G401.6 (cell line): ENCODE results near the gene CDK2.
"Not testable (repeated sequence)": the region's sequence is repeated elsewhere in the genome, so short reads cannot be mapped to it uniquely, and the experiment has no call there.

ENCODE experiments used
- FAIRE-seq: peaks from 2 replicates; lab custom pipeline; 2012; peaks lifted over from hg19 to GRCh38; lab: Jason Lieb, UNC

The CDK2 gene

GRCh38 chr12:55938826-55939501 lies 27.7 kb upstream of the CDK2 start:
- FAIRE-seq = no peak

GRCh38 chr12:55940065-55940732 lies 26.4 kb upstream of the CDK2 start:
- FAIRE-seq = peak; percentile 61

DNA sequence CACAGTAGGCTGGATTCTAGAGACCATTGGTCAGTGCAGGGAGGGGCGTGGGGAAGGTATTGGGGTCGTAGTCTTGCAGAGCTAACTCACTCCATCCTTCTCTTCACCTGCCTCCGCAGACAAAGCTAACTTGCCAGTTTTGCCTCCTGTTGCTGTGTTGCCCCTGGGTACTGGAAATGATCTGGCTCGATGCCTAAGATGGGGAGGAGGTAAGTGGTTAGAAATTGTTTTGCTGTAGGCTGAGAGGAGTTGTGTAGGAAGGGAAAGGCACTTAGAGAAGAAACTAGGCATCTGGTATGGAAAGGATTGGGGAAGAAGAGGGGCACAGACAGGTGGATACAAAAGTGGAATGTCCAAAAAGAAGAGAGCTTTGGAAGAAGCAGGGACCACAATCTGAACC lies 24.6 kb upstream of the CDK2 start:
- no peak for FAIRE-seq

DNA sequence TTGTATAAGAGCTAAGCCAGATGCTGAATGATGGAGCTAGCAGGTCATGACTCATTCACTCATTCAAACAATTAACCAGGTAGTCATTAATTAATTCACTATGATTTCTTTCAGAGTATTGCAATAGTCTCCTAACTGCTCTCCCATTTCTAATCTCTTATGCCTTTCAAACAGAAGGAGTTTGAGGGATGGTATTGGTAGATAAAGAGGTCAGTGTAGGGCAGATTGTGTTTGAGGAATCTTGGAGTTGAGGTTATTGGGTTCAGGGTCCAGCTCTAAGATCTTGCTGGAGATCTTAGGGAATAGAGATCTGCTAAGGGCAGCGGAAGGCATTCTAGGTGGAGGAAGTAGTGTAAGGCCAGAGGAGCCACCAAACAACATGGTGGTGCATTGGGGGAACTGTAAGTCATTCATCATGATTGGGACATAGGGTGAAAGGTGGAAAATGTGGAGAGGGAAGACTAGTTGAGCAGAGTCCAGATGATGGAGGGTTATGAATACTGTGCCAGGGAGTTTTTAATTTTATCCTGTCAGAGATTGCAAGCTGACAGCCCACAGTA lies 24.0 kb upstream of the CDK2 start:
- no peak for FAIRE-seq

GRCh38 chr12:55946553-55946952 lies 20.1 kb upstream of the CDK2 start:
- no peak for FAIRE-seq

GRCh38 chr12:55955344-55955743 lies 11.3 kb upstream of the CDK2 start:
- FAIRE-seq = no peak

GRCh38 chr12:55955800-55956508 lies 10.7 kb upstream of the CDK2 start:
- no peak for FAIRE-seq

GRCh38 chr12:55957106-55957859 lies 9.3 kb upstream of the CDK2 start:
- FAIRE-seq = no peak

DNA sequence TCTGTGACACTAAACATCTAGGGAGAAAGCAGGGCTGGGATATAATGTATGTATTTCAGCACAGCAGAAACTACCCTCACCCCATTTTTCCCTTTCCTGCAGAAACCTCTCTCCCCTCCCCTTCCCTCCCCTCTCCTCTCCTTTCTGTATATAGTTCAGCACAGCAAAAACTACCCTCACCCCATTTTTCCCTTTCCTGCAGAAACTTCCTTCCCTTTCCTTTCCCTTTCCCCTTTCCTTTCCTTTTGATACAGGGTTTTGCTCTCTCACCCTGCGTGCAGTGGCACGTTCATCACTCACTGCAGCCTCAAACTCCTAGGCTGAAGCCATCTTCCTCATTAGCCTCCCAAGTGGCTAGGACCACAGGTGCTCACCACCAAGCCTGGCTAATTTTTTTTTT lies 2.9 kb upstream of the CDK2 start:
- no peak for FAIRE-seq

DNA sequence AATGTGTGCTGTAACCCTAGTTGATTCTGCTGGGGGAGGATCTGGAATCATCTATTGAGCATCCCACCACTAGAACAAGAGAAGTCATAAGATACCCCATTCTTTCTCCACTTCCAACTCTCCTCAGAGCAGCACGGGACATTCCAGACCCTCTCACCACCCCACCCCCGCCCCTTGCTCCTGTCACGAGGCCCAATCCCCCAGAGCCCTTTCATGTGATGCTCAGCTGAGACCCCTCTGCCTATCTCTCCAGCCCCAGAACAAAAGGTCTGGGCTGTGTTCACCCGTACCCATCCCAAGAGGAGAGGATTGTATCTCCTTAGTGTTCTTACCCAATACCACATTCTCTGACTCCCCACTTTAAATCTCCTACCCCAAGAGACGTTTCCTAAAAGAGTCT lies 1.4 kb upstream of the CDK2 start:
- no peak for FAIRE-seq

GRCh38 chr12:55965941-55966407 lies 656 bp upstream of the CDK2 start, which contains the start of gene PMEL:
PMEL (minus strand) TSS chr12:55966042; CDS start chr12:55966011, 31 bp downstream.
- FAIRE-seq = no peak

DNA sequence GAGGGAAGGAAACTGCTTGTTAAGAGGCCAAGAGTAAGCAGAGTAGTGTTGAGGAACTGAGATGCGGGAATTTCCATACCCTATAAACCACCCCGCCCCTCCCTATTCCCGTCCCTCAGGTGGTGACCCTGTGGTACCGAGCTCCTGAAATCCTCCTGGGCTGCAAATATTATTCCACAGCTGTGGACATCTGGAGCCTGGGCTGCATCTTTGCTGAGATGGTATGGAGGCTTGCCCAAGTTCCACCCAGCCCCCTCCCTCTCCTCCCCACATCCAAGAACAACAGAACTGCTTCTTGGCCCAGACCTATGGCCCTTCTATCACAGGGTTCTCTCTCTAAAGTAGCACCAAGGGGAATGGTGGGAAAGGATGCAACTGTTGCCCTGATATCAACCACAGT lies 2.7 kb downstream of the CDK2 start:
- no peak for FAIRE-seq

GRCh38 chr12:55970775-55971174 lies 4.1 kb downstream of the CDK2 start:
- no peak for FAIRE-seq

DNA sequence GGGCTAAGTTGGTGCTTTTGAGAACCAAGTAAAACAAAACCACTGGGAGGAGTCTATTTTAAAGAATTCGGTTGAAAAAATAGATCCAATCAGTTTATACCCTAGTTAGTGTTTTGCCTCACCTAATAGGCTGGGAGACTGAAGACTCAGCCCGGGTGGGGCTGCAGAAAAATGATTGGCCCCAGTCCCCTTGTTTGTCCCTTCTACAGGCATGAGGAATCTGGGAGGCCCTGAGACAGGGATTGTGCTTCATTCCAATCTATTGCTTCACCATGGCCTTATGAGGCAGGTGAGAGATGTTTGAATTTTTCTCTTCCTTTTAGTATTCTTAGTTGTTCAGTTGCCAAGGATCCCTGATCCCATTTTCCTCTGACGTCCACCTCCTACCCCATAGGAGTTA lies 5.4 kb downstream of the CDK2 start:
- FAIRE-seq = no peak

- FAIRE-seq = no peak
Observed at GRCh38 chr12:55972456-55972855, 5.8 kb downstream of the CDK2 start.

DNA sequence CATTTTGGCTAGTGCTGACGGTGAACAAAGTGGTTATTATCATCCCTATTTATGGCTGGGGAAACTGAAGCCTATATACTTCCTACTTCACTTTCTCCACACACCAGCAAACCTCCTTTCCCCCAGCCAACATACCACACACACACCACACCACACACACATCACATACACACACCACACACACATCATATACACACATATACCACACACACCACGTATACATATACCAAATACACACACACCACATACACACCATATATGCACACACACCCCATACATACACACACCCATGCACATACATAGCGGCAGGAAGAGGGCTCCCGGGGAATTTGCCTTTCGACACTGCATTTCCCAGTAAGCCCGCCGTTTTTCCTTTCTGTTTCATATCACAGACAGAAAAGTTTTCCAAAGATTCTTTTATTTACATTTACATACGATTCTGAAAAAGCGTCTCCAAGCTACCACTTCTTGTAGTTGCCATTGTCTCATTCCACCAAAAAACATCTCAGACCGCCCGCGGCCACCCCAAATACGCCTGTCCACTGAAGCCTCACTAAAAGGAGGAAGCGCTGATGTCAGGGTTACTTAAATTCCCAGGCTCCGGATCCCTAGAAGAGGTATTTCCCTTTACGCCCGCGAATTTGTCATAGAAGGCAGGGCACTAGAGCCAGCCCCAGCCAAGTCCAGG lies 6.4 kb downstream of the CDK2 start:
- FAIRE-seq = no peak

GRCh38 chr12:55973599-55974307 lies 7.1 kb downstream of the CDK2 start, which contains the start of gene RAB5B:
RAB5B (plus strand) TSS chr12:55974078; CDS start chr12:55986961, 12,883 bp downstream.
- FAIRE-seq = peak; percentile 99

DNA sequence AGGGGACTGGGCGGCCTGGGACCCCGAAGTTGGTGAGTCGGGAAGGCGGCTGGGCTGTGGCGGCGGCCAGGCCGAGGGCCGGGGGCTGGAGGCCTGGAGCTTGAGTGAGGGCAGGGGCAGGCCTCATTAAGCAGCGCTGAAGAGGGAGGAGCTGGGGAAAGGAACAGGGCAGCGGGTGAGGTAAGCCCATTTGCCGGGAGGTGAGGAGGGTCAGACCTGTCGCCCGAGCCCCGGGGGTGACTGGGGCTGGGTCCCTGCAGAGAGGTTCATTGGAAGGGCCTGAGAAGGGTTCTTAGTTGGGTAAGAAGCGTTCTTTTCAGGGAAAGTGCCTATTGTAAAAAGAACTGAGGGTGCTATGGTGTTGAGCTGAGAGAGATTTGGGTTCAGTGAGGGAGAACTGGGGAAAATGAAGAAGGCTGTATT lies 7.7 kb downstream of the CDK2 start:
- no peak for FAIRE-seq

DNA sequence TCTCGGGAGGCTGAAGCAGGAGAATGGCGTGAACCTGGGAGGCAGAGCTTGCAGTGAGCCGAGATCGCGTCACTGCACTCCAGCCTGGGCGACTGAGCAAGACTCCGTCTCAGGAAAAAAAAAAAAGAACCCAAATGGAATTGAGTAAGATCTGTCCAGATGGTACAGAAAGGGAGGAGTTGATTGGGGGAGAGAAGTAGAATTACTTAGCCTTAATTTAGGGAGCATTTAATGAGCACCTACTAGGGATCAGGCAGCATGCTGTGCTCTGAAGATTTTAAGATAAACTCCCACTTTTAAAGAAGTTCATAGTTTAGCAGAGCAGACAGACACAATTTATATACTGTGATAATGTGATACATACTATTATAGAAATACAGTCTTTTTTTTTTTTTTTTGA lies 11.8 kb downstream of the CDK2 start:
- FAIRE-seq = no peak

- no peak for FAIRE-seq
Observed at GRCh38 chr12:55979069-55979468, 12.4 kb downstream of the CDK2 start.

DNA sequence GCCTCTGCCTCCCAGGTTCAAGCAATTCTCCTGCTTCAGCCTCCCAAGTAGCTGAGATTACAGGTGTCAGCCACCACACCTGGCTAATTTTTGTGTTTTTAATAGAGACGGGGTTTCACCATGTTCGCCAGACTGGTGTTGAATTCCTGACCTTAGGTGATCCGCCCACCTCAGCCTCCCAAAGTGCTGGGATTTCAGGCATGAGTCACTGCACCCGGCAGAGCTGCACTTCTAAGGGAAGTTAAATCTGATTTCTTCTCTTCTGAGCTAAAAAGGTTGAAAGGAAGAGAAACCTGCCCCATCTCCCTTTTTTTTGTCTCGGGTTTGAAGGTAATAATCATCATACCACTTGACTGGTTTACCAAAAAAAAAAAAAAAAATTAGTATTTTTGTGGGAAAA lies 15.3 kb downstream of the CDK2 start:
- not testable (repeated sequence) for FAIRE-seq
